Mesothelial cell of epicardium (in vitro differentiated cells): ENCODE results near the gene CAMTA2. TPM values are rescaled to one million over a fixed set of nuclear protein-coding genes. Genes with fewer than 3 reads are reported as not detected.

Source experiments
- DNase-seq, 2 experiments: peaks; one replicate each; pipeline ENCODE4 v3.0.0; 2021; ENCODE audit warnings: low spot score in 2 of 2; ENCODE audit not compliant: unreplicated experiment in 2 of 2
- H3K27ac Mint-ChIP-seq: 2 replicates; pipeline ENCODE4 v1.8.0; 2021; ENCODE audit warnings: mixed read lengths
- H3K27me3 Mint-ChIP-seq: 2 replicates; pipeline ENCODE4 v1.8.0; 2021; ENCODE audit warnings: low read depth, mixed read lengths
- H3K36me3 Mint-ChIP-seq: 2 replicates; pipeline ENCODE4 v1.8.0; 2021; ENCODE audit warnings: mixed read lengths
- H3K4me1 Mint-ChIP-seq: 2 replicates; pipeline ENCODE4 v1.8.0; 2021; ENCODE audit warnings: mixed read lengths
- H3K4me3 Mint-ChIP-seq: 2 replicates; pipeline ENCODE4 v1.8.0; 2021; ENCODE audit warnings: mild to moderate bottlenecking, moderate library complexity, mixed read lengths
- H3K9me3 Mint-ChIP-seq: 2 replicates; pipeline ENCODE4 v1.8.0; 2021; ENCODE audit warnings: mixed read lengths
- total RNA-seq: library from RNA; stranded (reverse); gene quantifications from 3 replicates; pipeline ENCODE4 v1.2.1, GENCODE V29; 2021
- TF ChIP-seq, protein P1 (sequence below): fragments of 200-600 bp; sonication (generic); IDR thresholded peaks from one replicate; pipeline ENCODE4 v1.5.0; 2021; ENCODE audit warnings: antibody characterized with exemption; ENCODE audit not compliant: unreplicated experiment

CAMTA2 gene
- total RNA-seq, 1 donor from 2014 or later, result 31.6 TPM

DNA sequence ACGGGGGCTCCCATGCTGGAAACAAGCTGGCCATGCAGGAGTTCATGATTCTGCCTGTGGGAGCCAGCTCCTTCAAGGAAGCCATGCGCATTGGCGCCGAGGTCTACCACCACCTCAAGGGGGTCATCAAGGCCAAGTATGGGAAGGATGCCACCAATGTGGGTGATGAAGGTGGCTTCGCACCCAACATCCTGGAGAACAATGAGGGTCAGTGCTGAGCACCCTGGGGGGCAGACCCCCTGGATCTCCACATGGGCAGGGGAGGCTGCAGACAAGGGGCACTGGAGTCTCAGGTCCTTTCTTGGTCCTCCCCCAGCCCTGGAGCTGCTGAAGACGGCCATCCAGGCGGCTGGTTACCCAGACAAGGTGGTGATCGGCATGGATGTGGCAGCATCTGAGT, 32.4 kb downstream of the CAMTA2 start:
- Mint-ChIP-seq H3K4me3 (no peak overlapping the region), H3K9me3 (no peaks in the 10 kb centered on the region), H3K36me3 (peaks cover 11% of the 10 kb centered on the region), H3K27ac (no peak overlapping the region), H3K27me3 (no peaks in the 10 kb centered on the region), H3K4me1 (peaks cover 18% of the 10 kb centered on the region)
- no peak for DNase-seq
- TF ChIP-seq, protein P1, sequence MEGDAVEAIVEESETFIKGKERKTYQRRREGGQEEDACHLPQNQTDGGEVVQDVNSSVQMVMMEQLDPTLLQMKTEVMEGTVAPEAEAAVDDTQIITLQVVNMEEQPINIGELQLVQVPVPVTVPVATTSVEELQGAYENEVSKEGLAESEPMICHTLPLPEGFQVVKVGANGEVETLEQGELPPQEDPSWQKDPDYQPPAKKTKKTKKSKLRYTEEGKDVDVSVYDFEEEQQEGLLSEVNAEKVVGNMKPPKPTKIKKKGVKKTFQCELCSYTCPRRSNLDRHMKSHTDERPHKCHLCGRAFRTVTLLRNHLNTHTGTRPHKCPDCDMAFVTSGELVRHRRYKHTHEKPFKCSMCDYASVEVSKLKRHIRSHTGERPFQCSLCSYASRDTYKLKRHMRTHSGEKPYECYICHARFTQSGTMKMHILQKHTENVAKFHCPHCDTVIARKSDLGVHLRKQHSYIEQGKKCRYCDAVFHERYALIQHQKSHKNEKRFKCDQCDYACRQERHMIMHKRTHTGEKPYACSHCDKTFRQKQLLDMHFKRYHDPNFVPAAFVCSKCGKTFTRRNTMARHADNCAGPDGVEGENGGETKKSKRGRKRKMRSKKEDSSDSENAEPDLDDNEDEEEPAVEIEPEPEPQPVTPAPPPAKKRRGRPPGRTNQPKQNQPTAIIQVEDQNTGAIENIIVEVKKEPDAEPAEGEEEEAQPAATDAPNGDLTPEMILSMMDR, result no peak

DNA sequence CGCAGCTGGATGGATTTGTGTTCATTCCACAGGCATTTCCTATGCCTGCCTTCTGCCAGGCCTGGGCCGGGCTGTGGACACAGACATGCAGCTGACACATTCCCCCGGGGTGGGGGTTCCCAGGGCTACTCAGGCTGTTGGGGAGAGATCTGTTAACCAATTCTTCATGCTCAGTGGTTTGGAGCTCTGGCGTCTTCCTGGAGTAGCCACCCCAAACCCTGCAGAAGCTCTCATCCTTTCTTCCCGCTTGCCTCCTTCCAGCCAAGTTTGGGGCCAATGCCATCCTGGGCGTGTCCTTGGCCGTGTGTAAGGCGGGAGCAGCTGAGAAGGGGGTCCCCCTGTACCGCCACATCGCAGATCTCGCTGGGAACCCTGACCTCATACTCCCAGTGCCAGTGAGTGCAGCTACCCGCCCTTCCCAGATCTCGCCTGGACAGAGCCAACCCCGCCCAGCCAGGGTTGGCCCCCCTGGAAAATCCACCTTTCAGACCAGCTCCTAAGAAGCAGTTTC, 34.0 kb downstream of the CAMTA2 start:
- Mint-ChIP-seq H3K4me1 (peaks cover 19% of the 10 kb centered on the region), H3K27me3 (no peaks in the 10 kb centered on the region), H3K4me3 (no peak overlapping the region), H3K27ac (no peak overlapping the region), H3K9me3 (no peaks in the 10 kb centered on the region), H3K36me3 (no peaks in the 10 kb centered on the region)
- DNase-seq, result no peak
- TF ChIP-seq, protein P1, result no peak

DNA sequence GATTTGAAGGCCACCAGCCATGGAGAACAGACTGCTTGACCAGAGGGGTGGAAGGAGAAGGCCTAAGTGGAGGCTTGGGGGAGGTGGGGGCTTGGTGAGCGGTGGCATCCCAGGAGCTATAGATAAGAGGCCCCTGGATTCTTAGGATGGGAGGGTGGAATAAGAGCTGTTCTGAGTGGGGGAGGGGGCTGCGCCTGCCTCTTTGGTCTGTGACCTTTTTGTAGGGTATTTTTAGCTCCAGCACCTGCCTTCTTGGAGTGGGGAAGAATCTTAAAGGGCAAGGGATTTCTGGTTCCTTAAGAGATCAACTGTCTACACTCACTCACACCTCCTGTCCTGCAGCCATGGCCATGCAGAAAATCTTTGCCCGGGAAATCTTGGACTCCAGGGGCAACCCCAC, 36.0 kb downstream of the CAMTA2 start:
- H3K4me1 Mint-ChIP-seq, result peaks cover 26% of the 10 kb centered on the region
- DNase-seq, result no peak
- peak overlapping the region; percentile 90 for H3K27ac Mint-ChIP-seq
- no peaks in the 10 kb centered on the region for H3K27me3 Mint-ChIP-seq
- H3K36me3 Mint-ChIP-seq, result no peaks in the 10 kb centered on the region
- peak overlapping the region; percentile 73 for H3K4me3 Mint-ChIP-seq
- TF ChIP-seq, protein P1, result no peak
- H3K9me3 Mint-ChIP-seq, result no peaks in the 10 kb centered on the region

DNA sequence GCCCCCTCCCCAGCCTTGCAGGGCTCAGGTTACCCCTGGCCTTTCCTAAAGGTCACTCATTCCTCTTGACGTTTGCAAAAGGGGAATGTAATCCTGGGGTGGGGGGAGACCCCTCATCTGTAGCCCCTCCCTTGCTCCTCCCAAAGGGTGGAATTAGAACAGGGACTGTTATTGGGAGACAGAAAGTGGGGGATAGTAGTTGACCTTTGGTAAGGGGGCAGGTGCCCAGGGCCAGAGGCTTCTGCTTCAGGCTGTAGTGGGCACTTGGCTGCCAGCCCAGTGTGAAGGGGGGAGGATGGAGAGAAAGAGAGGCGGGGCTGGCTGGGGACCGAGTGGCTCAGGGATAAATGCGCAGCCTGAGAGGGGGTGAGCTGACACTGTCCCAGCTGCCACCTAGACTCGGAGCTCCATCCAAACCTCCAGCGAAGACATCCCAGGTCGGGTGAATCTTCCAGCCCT, 36.7 kb downstream of the CAMTA2 start, which contains the start of gene ENO3:
TSS of gene ENO3 (plus strand) at position 374 of the 459 bp plus-strand sequence. CDS start 711 bp downstream, outside the sequence.
- no peak for DNase-seq
- peak within 1 kb of the TSS; percentile 90 for H3K27ac Mint-ChIP-seq
- H3K27me3 Mint-ChIP-seq, result no peaks in the 10 kb centered on the region
- peak within 1 kb of the TSS; percentile 73 for H3K4me3 Mint-ChIP-seq
- no peaks in the 10 kb centered on the region for H3K9me3 Mint-ChIP-seq
- TF ChIP-seq, protein P1, result no peak
- H3K4me1 Mint-ChIP-seq, result peaks cover 31% of the 10 kb centered on the region
- H3K36me3 Mint-ChIP-seq, result no peaks in the 10 kb centered on the region

DNA sequence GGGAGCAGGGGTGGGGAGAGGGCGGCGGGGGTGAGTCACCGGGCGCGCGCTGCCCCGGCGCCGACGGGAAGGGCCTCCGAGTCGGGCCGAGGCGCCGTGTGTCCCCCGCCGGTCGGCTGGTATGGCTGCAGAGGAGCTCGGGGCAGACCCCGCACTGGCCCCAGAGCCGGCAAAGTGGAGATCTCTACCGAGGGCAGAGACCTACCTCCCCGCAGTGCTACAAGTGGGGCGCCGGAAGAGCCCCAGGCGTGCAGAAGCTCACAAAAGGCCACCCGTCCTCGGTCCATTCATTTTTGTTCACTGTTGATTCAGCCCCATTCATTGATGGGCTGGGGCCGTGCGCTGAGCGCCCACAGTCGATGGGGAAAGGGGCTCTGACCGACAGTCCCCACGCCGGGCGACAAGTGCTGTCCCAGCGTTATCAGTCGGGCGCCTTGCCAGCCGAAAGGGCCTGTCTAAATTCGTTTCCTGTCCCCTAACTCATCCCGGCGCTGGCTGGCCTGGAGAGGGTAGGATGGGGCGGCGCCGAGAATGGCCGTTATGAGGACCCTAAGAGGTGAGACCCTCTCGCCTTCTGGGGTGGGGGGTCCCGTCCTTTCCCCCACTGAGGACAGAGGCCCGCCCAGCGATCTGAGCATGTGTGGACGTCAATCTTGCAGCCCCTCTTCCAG, 37.3 kb downstream of the CAMTA2 start:
- peak; percentile 41 to 65 for DNase-seq

More for the DNA sequence above, 37.3 kb downstream of the CAMTA2 start:
- Mint-ChIP-seq H3K4me3 (peak overlapping the region; percentile 73), H3K27me3 (no peaks in the 10 kb centered on the region), H3K9me3 (no peaks in the 10 kb centered on the region), H3K27ac (peak overlapping the region; percentile 90), H3K4me1 (peaks cover 37% of the 10 kb centered on the region), H3K36me3 (peaks cover 5% of the 10 kb centered on the region)
- TF ChIP-seq, protein P1, result no peak
